KBM-7 (cell line): Measurements from ENCODE around the gene FUT8.
"Not testable (repeated sequence)": the region's sequence is repeated elsewhere in the genome, so short reads cannot be mapped to it uniquely, and the experiment has no call there.

Experiments used
- DNase-seq: peaks from one replicate; pipeline ENCODE4 v3.0.0-alpha.2; 2015
- in situ Hi-C: fragments of 300-500 bp; cut with MboI; formaldehyde crosslinking; loops from 2 replicates; pipeline ENCODE4 v1.14.3; 2020; ENCODE audit warnings: low sequenced_read_pairs, low pct_unique_long_range_greater_than_20kb, mixed read lengths

FUT8 gene

DNA sequence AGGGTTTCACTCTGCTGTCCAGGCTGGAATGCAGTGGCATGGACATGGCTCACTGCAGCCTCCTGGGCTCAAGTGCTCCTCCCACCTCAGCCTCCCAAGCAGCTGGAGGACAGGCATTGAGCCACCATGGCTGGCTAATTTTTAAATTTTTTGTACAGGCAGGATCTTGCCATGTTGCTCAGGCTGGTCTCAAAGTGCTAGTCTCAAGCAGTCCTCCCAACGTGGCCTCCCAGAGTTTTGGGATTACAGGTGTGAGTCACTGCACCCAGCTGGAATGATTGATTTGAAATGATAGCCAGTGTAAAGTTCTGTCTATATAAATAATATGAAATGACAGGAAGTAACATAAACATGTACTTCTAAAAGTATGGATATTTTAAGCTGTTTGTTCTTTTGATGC is 172.7 kb downstream of the FUT8 start:
- in situ Hi-C loops = no loop called here
- DNase-seq = no peak

DNA sequence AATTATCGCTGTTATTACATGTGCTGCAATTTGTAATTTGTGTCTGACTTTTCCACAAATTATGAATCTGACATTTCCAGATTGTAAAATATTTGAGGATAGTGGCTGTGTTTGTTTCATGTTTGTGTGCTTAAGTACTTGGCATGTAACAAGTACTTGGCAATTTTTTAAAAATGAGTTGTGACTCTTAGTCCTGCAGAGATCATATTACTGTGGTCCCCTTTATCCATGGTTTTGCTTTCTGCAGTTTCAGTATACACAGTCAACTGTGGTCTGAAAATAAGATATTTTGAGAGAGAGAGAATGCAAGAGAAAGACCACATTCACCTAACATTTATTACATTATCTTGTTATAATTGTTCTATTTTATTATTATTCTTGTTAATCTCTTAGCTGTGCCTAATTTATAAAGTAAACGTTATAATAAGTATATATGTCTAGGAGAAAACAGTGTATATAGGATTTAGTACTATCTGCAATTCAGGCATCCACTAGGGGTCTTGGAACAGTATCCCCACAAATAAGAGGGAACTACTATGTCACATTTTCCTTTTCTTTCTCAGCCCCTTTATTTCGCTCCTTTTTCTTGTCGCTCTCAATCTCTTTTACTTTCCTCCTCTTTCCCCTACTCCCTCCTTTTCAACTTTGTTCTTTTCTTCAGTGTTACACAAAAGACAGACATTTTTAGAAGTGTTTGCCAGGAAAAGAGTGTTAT is 176.1 kb downstream of the FUT8 start:
- in situ Hi-C loops = no loop called here
- no peak for DNase-seq

DNA sequence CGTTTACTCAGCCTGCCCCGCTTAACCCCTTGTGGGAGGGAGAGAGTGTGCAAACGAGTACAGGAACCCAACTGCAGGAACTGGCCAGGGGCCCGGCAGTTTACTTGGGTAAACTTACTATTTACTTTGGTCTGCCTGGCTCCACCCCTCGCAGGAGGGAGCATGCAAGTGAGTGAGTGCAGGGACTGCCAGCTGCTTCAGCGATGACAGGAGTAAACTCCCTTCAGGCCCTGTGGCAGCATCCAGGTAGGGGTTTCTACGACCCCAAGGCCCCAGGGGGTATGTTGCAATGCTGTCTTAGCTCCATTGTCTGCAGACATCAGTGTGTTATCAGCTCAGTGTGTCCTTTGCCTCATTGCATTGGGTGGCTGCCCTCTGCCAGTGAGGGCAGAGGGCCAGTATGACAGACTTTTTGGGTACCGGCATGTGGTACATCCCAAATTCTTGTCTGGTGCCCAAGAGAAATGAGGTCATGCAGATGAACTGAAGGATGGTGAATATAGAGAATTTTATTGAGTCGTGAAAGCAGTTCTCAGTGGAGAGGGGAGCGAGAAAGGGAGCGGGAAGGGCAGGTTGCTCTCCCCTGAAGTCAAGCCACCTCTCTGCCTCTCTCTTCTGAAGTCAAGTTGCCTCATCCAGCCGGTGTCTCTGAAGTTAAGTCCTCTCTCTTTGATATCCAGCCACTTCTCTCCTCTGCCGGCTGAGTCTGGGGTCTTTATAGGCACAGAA is 181.8 kb downstream of the FUT8 start:
- in situ Hi-C loops = no loop called here
- DNase-seq = no peak

DNA sequence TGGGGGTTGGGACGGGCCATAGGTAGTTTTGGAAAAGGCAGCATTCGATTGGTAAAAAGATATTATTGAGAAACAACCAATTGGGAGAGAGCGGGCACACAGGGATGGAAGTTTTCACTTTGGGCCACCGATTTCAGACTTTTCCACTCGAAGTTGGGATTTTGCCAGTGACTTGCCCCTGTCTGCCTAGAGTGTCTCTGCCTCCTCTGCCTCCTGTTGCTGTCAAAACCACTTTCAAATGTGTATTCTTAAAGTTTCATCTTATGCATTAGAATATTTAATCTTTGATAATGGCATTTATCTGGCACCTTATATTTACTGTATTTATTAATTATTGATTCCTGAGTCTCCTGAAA is 182.3 kb downstream of the FUT8 start:
- no peak for DNase-seq
- in situ Hi-C loops = no loop called here

DNA sequence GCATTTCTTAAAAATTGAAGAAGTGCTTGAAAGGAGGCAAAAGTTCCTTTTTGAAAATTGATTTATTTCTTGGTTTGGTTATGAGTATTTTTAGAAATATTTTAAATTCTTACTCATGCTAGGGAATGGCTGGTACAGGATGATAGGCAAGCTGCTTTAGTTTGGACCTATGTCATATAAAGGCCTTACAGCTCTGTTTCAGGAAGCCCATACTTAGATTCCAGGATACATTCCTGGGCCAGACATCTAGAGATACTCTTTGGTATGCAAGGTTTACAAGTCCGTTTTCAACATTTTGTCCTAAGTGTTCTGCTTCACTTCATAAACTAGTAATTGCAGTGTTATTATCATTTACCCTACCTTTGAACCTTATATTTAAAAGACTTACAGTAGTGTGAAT is 186.8 kb downstream of the FUT8 start:
- in situ Hi-C loops = no loop called here
- DNase-seq = no peak

DNA sequence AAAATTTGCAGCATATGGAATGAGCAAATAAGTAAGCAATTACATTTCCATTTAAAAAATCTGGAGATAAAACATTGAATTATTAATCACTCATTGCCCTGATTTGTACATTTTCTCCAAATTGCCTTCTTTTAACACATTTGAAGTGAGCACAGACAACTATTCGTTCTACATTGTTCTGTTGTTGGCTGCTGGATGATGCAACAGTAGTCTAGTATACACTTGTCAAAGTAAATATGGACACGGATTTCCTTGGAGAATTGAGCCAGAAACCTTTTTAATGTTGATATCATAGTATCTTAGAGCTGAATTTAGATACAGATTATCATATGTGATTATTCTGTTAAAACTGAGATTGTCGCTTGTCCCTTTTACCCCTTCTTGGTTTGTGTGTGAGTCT is 188.2 kb downstream of the FUT8 start:
- in situ Hi-C loops = no loop called here
- DNase-seq = no peak

DNA sequence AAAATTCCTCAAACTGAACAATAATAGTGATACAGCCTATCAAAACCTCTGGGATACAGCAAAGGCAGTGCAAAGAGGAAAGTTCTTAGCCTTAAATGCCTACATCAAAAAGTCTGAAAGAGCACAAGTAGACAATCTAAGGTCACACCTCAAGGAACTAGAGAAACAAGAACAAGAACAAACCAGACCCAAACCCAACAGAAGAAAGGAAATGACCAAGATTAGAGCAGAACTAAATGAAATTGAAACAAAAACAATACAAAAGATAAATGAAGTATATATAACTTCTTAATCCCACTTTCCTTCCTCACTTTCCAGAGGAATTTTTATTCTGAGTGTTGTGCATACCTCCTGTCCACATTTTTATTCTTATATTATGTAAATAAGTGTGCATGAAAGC is 192.0 kb downstream of the FUT8 start:
- no peak for DNase-seq
- in situ Hi-C loops = no loop called here

DNA sequence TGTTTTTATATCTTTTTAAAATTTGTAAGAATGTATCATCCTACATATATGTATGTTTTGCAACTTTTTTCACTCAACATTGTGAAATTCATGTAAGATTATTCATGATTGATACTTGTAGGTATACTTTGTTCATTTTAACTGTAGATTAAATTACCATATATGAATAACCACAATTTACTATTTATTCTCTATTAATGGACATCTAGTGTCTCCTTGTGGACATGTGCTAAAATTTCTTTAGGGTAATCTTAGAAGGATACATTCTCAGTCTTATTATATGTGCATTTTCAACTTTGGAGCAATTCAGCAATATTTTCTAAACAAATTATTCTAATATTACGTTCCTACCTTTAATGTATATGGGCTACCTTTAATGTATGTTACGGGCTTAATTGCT is 192.4 kb downstream of the FUT8 start:
- in situ Hi-C loops = no loop called here
- no peak for DNase-seq

DNA sequence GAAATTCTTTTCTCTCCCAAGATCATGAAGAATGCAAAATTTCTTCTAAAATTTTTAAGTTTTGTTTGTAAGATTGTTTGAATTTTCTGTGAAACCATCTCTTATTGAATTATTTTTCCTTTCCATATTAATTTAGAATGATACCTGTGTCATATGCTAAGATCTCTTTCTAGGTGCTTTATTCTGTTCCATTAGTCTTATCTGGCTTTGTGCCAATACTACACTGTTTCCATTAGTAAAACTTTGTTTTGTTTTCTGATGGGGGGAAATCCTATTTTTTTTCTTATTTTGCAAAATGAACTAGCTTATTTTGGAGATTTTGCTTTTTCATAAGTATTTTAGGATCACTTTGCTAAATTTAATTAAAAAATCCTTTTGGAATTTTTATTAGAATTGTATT is 193.9 kb downstream of the FUT8 start:
- in situ Hi-C loops = no loop called here
- no peak for DNase-seq

DNA sequence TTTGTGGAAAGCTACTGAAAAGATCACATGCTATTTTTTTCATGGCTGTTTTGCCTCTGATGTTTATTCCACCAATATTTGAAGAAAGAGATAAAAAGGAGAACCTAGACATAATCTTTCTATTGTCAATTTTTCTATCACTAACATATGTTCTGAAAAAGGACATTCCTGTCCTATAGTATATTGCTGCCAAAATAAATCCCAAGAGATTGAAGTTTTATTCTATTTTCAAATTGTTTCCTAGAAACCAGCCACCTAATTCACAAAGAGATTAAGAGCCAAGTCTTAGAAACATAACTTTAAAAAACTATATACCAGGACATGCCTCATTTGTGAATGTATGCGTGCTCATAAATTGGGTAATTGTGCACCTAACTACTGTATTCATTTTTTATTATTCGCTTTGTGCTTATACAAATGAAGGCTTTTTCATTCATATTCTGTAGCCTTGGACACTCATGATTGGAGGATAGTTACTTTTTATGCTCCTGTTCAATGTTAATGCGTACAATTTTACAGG is 200.7 kb downstream of the FUT8 start:
- DNase-seq = no peak
- in situ Hi-C loops = no loop called here

DNA sequence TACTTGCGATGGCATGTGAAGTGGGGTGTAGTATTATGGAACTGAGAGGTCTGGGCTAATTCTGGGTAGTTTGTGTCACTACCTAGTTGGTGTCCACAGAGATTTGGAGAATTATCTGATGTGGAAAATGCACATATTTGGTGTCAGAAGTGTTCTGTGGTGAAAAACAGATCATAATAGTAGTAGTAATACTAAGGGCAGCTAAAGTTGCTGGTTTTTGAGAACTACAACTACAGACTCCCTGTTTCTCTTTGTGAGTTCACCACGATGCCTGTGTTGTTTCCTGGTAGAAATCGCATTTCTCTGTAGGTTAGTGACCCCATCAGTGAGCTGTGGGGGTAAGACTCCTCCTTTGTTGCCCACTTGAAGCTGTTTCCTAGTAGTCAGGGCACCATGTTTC is 206.5 kb downstream of the FUT8 start:
- in situ Hi-C loops = no loop called here
- no peak for DNase-seq

DNA sequence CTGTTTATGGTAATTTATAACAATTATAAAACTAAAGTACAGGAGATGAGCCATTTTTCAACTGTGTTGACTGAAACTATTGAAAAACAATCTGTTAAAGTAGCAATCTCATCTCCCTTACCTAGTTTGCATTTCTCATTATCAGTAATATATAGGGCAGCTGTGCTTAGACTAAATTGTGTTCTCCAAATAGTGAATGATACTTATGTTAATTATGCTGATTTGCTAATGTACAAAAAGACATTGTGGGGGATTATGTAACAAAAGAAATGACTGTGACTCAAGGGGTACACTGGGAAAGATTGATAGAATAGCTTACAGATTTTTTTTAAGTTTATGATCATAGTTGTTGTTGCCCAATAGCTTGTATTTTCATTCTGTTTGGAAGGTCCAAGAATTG is 207.7 kb downstream of the FUT8 start:
- in situ Hi-C loops = no loop called here

DNA sequence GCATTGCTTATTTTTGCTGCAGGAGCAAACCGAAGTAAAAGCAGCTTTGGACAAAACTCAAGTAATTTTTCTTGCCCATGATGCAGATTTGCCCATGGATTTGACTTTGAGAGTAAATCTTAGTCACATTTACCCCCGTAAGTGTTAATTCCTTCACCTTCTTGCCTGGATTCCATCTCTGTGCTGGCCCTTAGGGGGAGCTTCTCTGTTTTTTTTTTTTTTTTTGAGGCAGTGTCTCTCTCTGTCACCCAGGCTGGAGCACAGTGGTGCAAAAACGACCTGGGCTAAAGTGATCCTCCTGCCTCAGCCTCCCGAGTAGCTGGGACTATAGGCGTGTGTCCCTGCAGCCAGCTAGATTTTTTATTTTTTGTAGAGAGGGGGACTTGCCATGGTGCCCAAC is 210.2 kb downstream of the FUT8 start:
- no peak for DNase-seq
- in situ Hi-C loops = no loop called here

More for the DNA sequence above, 207.7 kb downstream of the FUT8 start:
- DNase-seq = no peak

DNA sequence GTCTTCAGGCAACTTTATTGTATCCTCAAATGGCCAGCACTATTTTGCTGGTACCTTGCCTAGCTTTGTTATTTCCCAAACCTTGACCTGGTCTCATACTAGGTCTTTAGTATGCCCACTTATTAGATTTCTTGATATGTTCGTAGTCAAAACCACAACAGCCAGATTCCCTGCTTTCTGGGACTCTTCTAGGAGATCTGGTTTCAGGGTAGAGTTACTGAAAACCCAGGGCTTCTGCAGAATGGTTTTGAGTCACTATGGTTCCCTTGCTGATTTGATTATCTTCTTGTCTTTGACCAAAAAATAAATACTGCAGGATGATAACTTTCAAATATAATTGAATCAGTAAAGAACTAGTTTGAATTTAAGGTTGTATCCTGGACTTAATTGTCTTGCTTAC is 211.2 kb downstream of the FUT8 start:
- in situ Hi-C loops = no loop called here
- no peak for DNase-seq

DNA sequence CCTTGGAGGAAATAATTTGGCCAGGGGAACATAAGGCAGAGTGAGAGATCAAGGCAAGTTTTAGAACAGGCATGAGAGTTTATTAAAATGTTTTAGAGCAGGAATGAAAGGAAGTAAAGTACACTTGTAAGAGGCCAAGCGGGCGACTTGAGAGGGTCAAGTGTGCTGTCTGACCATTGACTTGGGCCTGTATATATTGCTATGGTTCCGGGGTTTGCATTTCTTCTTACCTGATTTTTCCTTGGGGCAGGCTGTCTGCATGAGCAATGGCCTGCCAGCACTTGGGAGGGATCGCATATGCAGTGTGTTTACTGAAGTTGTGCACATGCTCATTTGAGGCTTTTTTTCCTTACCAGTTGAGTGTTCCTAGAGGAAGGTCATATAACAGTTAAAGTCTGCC is 214.8 kb downstream of the FUT8 start:
- no peak for DNase-seq
- in situ Hi-C loops = no loop called here

DNA sequence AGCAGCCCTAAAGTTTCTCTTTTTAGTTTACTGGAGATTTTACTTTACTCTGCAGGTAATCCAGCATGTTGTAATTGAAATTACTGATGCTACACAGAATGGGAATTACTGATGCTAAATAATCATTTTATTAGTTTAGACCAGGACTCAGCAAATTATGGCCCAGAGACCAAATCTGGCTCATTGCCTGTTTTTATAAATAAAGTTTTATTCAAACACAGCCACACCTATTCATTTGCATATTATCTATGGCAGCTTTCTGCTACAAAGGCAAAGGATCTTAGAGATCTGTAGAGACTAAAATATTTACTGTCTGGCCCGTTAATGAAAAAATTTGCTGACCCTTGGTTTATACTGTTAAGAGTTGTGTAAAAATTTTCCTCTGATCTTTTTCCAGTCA is 216.1 kb downstream of the FUT8 start:
- no peak for DNase-seq
- in situ Hi-C loops = no loop called here

DNA sequence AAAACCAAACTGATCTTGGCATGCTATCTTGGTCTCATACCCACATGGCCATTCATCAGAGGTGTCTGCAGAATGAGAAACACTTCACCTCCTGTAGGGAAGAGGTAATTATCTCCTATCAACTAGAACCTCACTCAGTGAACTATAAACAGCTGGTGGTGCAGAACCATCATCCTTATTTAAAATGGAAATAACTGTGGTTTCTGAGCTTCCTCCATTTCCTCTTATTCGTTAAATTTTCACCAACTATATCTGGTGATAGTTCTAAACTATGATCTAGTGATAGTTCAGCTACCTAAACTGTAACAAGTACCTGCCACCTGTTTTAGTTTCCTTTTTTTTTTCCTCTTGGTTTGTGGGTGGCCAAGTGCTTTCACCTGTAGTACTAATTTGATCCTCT is 218.5 kb downstream of the FUT8 start:
- in situ Hi-C loops = no loop called here
- DNase-seq = peak; percentile 40

DNA sequence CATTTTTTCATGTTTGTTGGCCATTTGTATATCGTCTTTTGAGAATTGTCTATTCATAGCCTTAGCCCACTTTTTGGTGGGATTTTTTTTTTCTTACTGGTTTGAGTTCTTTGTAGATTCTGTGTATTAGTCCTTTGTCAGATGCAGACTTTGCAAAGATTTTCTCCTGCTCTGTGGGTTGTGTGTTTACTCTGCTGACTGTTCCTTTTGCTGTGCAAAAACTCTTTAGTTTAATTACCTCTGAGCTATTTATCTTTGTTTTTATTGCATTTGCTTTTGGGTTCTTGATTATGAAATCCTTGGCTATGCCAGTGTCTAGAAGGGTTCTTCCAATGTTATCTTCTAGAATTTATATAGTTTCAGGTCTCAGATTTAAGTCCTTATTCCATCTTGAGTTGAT is 220.0 kb downstream of the FUT8 start:
- in situ Hi-C loops = no loop called here
- DNase-seq = no peak

DNA sequence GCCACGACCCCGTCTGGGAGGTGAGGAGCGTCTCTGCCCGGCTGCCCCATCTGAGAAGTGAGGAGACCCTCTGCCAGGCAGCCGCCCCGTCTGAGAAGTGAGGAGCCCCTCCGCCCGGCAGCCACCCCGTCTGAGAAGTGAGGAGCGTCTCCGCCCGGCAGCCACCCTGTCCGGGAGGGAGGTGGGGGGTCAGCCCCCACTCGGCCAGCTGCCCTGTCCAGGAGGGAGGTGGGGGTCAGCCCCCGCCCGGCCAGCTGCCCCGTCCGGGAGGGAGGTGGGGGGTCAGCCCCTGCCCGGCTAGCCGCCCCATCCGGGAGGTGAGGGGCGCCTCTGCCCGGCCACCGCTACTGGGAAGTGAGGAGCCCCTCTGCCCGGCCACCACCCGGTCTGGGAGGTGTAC is 221.1 kb downstream of the FUT8 start:
- DNase-seq, in situ Hi-C loops: not testable (repeated sequence)

DNA sequence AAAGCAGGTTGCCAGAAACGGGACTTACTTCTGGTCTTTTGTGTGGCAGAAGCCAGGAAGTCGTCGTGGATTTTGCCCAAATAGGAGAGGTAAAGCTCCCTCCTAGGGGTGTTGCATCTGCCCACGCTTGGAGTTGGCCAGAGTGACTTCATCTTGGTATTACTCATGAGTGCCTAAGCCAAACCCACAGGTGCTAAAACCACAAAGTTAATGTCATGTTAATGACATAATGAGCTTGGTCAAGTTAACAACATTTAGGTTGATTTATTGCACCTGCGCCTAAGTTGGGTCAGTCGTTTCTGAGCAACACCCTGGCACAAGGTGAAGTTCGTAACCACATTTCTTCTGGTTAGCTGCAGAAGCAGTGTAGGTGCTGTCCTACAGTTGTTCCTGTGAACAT is 225.2 kb downstream of the FUT8 start:
- DNase-seq = no peak
- in situ Hi-C loops = no loop called here

DNA sequence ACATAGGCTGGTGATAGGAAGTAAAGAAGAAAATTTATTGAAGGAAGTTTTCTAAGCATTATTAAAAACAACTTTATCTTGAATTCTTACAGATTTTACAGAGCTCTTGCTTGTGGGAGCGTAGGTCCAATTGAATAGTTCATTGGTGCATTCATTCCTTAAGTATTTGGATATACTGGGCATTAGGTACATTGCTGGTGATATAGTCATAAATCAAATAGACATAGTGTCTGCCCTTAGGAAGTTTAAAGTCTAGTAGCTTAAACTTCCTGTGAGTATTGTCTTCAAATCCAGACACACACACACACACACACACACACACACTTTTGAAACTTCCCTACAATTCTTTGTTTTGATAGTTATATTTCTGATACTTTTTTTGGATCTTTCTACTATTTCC is 226.7 kb downstream of the FUT8 start:
- DNase-seq = no peak

More for the DNA sequence above, 226.7 kb downstream of the FUT8 start:
- in situ Hi-C loops = no loop called here
